Stomach (tissue), 9 donors: ENCODE results near the gene NECAB3. TPM values are rescaled to one million over a fixed set of nuclear protein-coding genes. Genes with fewer than 3 reads are reported as not detected.

Source experiments
- DNase-seq, 2 donors: peaks; one replicate each; pipeline versions ENCODE4 v3.0.0 to v3.0.0-alpha.2; 2013 to 2019
- H3K27ac ChIP-seq, 5 donors: fragments of 200-600 bp in 4 of 5; sonication (generic) in 4 of 5; one replicate each; pipeline ENCODE4 v1.5.1; 2013 to 2019; ENCODE audit warnings: mild to moderate bottlenecking in 1 of 5, moderate library complexity in 1 of 5
- H3K27me3 ChIP-seq, 3 donors: fragments of 200-600 bp; sonication (generic); one replicate each; pipeline ENCODE4 v1.5.1; 2017 to 2019; ENCODE audit warnings: mixed run types in 1 of 3
- H3K36me3 ChIP-seq, 4 donors: fragments of 200-600 bp; sonication (generic); 1 replicate in 3 of 4; 2 replicates in 1 of 4; pipeline ENCODE4 v1.5.1; 2016 to 2019
- H3K4me1 ChIP-seq, 4 donors: fragments of 200-600 bp; sonication (generic); one replicate each; pipeline ENCODE4 v1.5.1; 2016 to 2019
- H3K4me3 ChIP-seq, 4 donors: fragments of 200-600 bp; sonication (generic) in 3 of 4; one replicate each; pipeline ENCODE4 v1.5.1; 2016 to 2019; ENCODE audit warnings: mild to moderate bottlenecking in 1 of 4
- H3K9me3 ChIP-seq, 4 donors: fragments of 200-600 bp; sonication (generic); one replicate each; pipeline ENCODE4 v1.5.1; 2016 to 2019
- EP300 ChIP-seq: sonication (generic); formaldehyde crosslinking; IDR thresholded peaks from one replicate; pipeline ENCODE4 v1.6.1; 2017; ENCODE audit warnings: antibody characterized with exemption
- POLR2A ChIP-seq, 4 donors: fragments of 450-650 bp; IDR thresholded peaks; one replicate each; pipeline ENCODE4 v1.6.1; 2016; ENCODE audit warnings: antibody characterized with exemption in 4 of 4, control low read depth in 2 of 4, mild to moderate bottlenecking in 1 of 4, moderate library complexity in 1 of 4
- POLR2AphosphoS5 ChIP-seq, 3 donors: sonication (generic); formaldehyde crosslinking; IDR thresholded peaks; one replicate each; pipeline ENCODE4 v1.6.1; 2016; ENCODE audit warnings: antibody characterized with exemption in 3 of 3
- WGBS, 5 donors: extraction: QIAGEN DNeasy Blood & Tissue Kit in 3 of 5; methylation state at CpG; one replicate each; pipeline versions ENCODE4 v1.1.5 to v1.1.7; 2013 to 2018; 5-methylcytosine and 5-hydroxymethylcytosine counted together
- intact Hi-C: fragments of 100-400 bp; cut with DNase I; formaldehyde crosslinking; loops from one replicate; pipeline ENCODE4 v1.15.1; 2023; ENCODE audit warnings: low total_unique reads
- polyA plus RNA-seq, 3 donors: library from polyadenylated mRNA; stranded (reverse); fragments of 200-250 nt; gene quantifications; one replicate each; pipeline ENCODE4 v1.2.3, GENCODE V29; 2013
- total RNA-seq, 5 donors: library from RNA; depleted of rRNA; stranded (reverse); fragments of >200 nt; gene quantifications; one replicate each; pipeline versions ENCODE4 v1.1.0 to v1.2.3, GENCODE V29; 2014 to 2016
- TF ChIP-seq, protein P1 (sequence below), 7 experiments: fragments of 450-650 bp in 4 of 7; fragments of 200-600 bp in 3 of 7; sonication (generic) in 3 of 7; IDR thresholded peaks; one replicate each; pipeline ENCODE4 v1.5.1; 2016 to 2019; ENCODE audit warnings: antibody characterized with exemption in 7 of 7, control low read depth in 2 of 7, mild to moderate bottlenecking in 1 of 7
- donor health status: healthy with polysubstance abuse.
- donor health status: Bipolar disorder and iron deficiency.
- donor health status: healthy.

Gene NECAB3
- total and polyA plus RNA-seq, 8 donors: 28.1 to 335 (median 68.9) TPM

DNA sequence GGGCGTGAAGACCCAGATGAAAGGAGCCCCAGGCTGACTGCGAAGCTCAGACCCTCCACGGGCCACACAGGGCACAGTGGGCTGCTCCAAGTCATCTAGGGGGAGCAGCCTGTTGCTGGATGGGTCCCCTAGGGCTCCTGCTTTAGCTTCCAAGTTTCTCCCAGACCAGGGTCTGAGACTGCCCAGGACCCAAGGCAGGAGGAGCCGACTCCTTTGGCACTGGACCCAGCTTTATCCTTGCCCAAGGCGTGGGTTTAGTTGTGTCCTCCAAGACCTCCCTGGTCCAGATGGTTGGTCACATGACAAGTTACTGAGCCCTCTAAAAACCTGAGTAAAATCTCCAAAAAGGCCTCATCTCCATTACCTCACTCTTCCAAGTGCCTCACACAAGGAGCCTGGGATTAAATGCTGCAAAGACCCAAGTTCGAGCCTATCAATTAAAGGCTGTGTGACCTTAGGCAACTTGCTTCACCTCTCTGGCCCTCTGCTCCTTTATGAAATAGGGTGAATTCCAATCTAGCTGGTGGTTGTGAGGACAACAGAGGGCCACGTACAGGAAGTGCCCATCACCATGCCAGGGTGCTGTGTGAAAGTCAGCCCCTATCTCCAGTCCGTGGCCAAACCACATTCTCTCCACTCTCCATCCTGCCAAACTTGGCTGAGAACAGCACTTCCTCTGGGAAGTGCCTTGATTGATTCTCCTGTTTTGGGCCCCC lies 2.5 kb downstream of the NECAB3 start:
- TF ChIP-seq EP300 (no peak), POLR2AphosphoS5 (IDR thresholded peaks at IDR 0.05) (no peak), POLR2A (IDR thresholded peaks at IDR 0.05) (no peak)
- TF ChIP-seq, protein P1, sequence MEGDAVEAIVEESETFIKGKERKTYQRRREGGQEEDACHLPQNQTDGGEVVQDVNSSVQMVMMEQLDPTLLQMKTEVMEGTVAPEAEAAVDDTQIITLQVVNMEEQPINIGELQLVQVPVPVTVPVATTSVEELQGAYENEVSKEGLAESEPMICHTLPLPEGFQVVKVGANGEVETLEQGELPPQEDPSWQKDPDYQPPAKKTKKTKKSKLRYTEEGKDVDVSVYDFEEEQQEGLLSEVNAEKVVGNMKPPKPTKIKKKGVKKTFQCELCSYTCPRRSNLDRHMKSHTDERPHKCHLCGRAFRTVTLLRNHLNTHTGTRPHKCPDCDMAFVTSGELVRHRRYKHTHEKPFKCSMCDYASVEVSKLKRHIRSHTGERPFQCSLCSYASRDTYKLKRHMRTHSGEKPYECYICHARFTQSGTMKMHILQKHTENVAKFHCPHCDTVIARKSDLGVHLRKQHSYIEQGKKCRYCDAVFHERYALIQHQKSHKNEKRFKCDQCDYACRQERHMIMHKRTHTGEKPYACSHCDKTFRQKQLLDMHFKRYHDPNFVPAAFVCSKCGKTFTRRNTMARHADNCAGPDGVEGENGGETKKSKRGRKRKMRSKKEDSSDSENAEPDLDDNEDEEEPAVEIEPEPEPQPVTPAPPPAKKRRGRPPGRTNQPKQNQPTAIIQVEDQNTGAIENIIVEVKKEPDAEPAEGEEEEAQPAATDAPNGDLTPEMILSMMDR (IDR thresholded peaks at IDR 0.05): no peak
- WGBS, 5 donors: 68 to 76% (median 72%) methylated on average over 7 to 8 of the region's 8 CpGs
- Histone ChIP-seq H3K36me3 (peaks cover 0 to 33% (median 23%) of the 10 kb centered on the region in 4 donors), H3K9me3 (no peaks in the 10 kb centered on the region), H3K4me1 (peaks cover 54 to 93% (median 89%) of the 10 kb centered on the region in 4 donors), H3K27ac (peak overlapping the region; percentile 5 to 94 (median 90)), H3K27me3 (no peaks in the 10 kb centered on the region), H3K4me3 (no peak overlapping the region)
- intact Hi-C loops: no loop called here
- DNase-seq: no peak

DNA sequence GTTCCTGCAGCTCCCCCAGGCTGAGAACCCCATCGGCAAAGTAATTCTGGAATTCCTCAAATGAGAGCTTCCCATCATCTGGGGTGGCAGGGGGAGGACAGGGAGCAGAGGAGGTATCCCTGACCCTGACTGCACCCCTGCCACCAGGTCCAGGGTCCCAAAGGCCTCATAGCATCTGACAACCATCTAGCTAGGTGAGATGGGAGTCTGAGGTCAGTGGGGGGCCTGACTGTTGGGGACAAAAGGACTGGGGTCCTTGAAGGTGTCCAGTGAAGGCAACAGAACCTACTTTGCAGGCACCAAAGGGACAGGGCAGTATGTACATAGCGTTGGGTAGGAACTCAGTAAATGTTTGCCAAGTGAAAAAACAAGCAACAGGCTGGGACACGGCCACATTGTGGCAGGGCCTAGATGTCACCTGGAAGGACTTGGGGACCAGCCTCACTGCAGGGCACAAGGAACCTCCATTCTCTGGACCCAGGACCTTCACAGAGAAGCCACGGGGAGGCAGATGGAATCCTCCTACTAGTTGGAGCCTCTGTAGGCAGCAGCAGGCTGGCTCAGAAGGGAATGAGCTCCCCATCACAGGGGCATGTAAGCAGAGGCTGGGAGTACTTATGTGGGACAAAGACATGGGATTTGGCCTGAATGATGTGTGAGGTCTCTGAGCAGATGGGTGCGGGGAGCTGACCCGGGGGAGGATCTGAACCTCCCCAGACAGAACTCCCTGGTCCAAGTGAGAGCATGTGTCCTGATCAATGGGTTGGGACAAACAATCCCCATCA lies 3.3 kb downstream of the NECAB3 start:
- TF ChIP-seq POLR2AphosphoS5 (IDR thresholded peaks at IDR 0.05) (no peak), EP300 (no peak), POLR2A (IDR thresholded peaks at IDR 0.05) (no peak)
- TF ChIP-seq, protein P1 (IDR thresholded peaks at IDR 0.05): no peak
- intact Hi-C loops: no loop called here
- Histone ChIP-seq H3K9me3 (no peaks in the 10 kb centered on the region), H3K36me3 (peaks cover 0 to 33% (median 23%) of the 10 kb centered on the region in 4 donors), H3K4me3 (no peak overlapping the region), H3K4me1 (peaks cover 53 to 91% (median 86%) of the 10 kb centered on the region in 4 donors), H3K27ac (peak overlapping the region; percentile 6 to 94 (median 42)), H3K27me3 (no peaks in the 10 kb centered on the region)
- 56 to 76% (median 62%) methylated on average over 6 of the region's 6 CpGs for WGBS, 5 donors
- peak in 1 of 2 donors; percentile 64 for DNase-seq

DNA sequence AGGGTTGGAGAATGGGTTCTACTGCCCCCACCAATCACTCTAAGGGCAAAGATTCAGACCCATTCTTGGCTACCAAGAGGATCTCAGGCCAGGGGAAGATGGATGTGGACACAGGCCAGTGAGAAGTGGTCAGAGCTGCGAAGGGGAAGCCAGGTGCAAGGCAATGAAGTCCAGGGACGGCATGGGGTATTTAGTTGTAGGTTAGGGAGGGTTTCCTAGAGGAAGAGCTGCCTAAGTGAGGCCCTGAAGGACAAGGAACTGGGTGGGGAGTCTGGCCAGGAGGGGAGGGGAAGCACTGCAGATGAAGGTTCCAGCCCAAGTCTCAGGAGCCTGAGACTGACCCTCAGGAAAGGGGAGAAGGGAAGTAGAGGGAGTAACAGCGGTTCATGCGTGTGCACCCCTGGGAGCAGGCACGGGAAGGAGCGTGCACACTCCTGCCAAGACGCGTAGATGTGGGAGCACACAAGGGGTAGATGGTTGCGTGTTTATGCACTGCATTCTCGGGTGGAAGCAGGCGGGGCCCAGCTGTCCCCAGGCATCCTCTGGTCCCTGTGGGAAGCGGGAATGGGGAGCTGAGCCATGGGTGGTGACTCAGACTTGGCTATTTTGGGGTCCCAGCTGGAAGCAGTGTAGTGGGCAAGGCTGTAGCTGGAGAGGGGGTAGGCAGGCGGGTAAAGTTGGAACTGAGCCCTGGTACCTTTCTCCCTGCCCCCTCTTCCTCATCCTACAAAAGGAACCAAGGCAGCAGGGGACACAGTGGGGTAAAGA lies 4.2 kb downstream of the NECAB3 start:
- H3K36me3 ChIP-seq: peaks cover 0 to 33% (median 23%) of the 10 kb centered on the region in 4 donors
- H3K27ac ChIP-seq: peak overlapping the region in 4 of 5 donors; percentile 6 to 94 (median 40)
- no peaks in the 10 kb centered on the region for H3K9me3 ChIP-seq
- no peak for DNase-seq
- no peak for TF ChIP-seq EP300
- TF ChIP-seq POLR2A (IDR thresholded peaks at IDR 0.05): no peak
- TF ChIP-seq, protein P1 (IDR thresholded peaks at IDR 0.05): no peak
- no peak for TF ChIP-seq POLR2AphosphoS5 (IDR thresholded peaks at IDR 0.05)
- peaks cover 52 to 91% (median 84%) of the 10 kb centered on the region in 4 donors for H3K4me1 ChIP-seq
- 62 to 78% (median 68%) methylated on average over 13 of the region's 13 CpGs for WGBS, 5 donors
- no peaks in the 10 kb centered on the region for H3K27me3 ChIP-seq
- intact Hi-C loops: no loop called here
- H3K4me3 ChIP-seq: no peak overlapping the region

DNA sequence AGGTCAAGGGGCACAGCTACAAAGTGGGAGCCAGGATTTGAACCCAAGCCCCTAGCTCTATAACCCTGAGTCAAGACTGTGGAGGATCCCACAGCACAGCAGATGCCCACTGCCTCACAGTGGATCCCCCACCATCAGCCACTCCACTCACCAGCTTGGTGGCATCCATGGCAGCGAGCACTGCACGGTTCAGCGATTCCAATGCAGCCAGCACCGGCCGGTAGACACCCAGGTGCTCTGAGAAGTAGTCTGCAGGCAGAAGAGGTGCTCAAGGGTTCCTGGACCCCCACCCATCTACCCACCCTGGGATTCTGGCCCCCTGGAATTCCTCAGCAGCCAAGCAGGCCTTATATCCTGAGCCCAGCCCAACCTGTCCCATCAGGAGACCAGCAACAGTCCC lies 5.0 kb downstream of the NECAB3 start:
- Histone ChIP-seq H3K27me3 (no peaks in the 10 kb centered on the region), H3K9me3 (no peaks in the 10 kb centered on the region), H3K4me3 (no peak overlapping the region), H3K27ac (peak overlapping the region in 3 of 5 donors; percentile 42 to 94 (median 93)), H3K4me1 (peaks cover 57 to 92% (median 83%) of the 10 kb centered on the region in 4 donors), H3K36me3 (peaks cover 0 to 33% (median 23%) of the 10 kb centered on the region in 4 donors)
- TF ChIP-seq POLR2AphosphoS5 (IDR thresholded peaks at IDR 0.05): no peak
- TF ChIP-seq, protein P1 (IDR thresholded peaks at IDR 0.05): no peak
- no peak for TF ChIP-seq POLR2A (IDR thresholded peaks at IDR 0.05)
- TF ChIP-seq EP300: no peak
- intact Hi-C loops: no loop called here
- no peak for DNase-seq
- 93 to 98% (median 96%) methylated on average over 5 of the region's 5 CpGs for WGBS, 5 donors
